ENCODE data around the gene ERAP2. TPM values are rescaled to one million over a fixed set of nuclear protein-coding genes. Genes with fewer than 3 reads are reported as not detected.

The ERAP2 gene
- total RNA-seq, 1 donor from 2014 or later = 45.6 TPM

- DNase-seq (ENCODE audit: low read depth) = no peak
- TF ChIP-seq, protein P1, sequence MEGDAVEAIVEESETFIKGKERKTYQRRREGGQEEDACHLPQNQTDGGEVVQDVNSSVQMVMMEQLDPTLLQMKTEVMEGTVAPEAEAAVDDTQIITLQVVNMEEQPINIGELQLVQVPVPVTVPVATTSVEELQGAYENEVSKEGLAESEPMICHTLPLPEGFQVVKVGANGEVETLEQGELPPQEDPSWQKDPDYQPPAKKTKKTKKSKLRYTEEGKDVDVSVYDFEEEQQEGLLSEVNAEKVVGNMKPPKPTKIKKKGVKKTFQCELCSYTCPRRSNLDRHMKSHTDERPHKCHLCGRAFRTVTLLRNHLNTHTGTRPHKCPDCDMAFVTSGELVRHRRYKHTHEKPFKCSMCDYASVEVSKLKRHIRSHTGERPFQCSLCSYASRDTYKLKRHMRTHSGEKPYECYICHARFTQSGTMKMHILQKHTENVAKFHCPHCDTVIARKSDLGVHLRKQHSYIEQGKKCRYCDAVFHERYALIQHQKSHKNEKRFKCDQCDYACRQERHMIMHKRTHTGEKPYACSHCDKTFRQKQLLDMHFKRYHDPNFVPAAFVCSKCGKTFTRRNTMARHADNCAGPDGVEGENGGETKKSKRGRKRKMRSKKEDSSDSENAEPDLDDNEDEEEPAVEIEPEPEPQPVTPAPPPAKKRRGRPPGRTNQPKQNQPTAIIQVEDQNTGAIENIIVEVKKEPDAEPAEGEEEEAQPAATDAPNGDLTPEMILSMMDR (conservative IDR thresholded peaks at IDR 0.05; ENCODE audit: low read depth, low read length) = no peak
Measured at GRCh38 chr5:96854067-96854466, 22.2 kb upstream of the ERAP2 start.

DNA sequence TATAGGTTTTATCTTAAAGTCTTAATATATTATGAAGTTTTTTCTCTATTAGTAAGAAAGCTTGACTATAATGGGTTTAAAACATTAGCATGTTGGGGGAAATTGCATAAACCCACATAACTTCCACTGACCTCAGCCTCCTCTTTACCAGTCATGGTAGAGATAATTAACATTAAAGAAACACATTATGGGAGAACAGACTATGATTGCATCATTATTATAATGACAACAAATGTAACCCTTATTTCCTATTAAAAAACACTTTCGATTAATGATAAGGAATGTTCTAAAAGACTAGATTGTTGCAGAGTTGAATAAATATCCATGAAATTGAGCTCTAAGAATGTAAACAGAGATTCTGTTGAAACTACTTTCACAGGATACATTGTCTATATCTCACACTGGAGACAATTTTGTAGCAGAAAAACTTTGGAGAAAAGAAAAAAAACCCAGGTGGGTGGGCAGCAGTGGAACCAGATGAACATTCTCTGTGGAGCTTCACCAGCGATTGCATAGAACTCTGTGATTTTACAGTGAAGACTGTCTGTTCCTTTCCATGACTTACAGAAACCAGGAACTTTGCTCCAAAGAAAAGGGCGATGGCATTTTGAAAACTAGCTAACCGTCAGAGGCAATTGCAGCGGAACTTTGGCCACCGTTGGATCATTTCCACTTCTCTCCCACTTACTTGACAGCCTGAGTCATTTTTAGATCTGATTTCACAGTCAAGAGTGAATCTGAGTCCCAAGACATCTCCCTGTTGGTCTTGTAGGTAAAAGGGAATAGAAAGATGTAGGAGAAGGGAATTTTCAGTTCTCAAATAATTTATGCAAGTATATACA lies 21.0 kb upstream of the ERAP2 start:
- TF ChIP-seq, protein P1 (conservative IDR thresholded peaks at IDR 0.05; ENCODE audit: low read depth, low read length) = no peak
- H3K4me3 ChIP-seq (ENCODE audit: low read depth, low read length) = no peak overlapping the region
- DNase-seq (ENCODE audit: low read depth) = peak; percentile 59

More at GRCh38 chr5:96854067-96854466, 22.2 kb upstream of the ERAP2 start:
- H3K4me3 ChIP-seq (ENCODE audit: low read depth, low read length) = no peak overlapping the region

DNA sequence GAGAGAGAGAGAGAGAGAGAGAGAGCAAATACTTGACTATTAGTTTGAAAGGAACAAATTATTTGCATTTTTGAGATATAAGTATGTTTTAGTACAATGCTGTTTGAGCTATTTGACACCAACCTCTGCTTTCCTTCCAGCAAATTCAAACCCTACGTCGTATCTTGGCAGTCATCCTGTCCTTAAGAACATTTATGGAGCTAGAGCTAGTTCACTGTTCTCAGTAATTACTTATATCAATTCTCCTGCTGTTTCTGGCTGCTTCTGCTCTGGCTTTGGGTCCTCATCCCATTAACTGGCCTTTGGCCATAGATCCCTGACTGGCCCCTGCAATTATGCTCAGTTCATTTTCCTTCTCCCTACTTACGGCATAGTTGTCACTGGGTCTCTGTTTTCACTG lies 19.9 kb upstream of the ERAP2 start:
- TF ChIP-seq, protein P1 (conservative IDR thresholded peaks at IDR 0.05; ENCODE audit: low read depth, low read length) = no peak
- no peak overlapping the region for H3K4me3 ChIP-seq (ENCODE audit: low read depth, low read length)
- DNase-seq (ENCODE audit: low read depth) = no peak

GRCh38 chr5:96857454-96857853 lies 18.8 kb upstream of the ERAP2 start:
- TF ChIP-seq, protein P1 (conservative IDR thresholded peaks at IDR 0.05; ENCODE audit: low read depth, low read length) = no peak
- DNase-seq (ENCODE audit: low read depth) = no peak

GRCh38 chr5:96857924-96858323 lies 18.4 kb upstream of the ERAP2 start:
- TF ChIP-seq, protein P1 (conservative IDR thresholded peaks at IDR 0.05; ENCODE audit: low read depth, low read length) = no peak
- H3K4me3 ChIP-seq (ENCODE audit: low read depth, low read length) = no peak overlapping the region
- no peak for DNase-seq (ENCODE audit: low read depth)

More at GRCh38 chr5:96857454-96857853, 18.8 kb upstream of the ERAP2 start:
- H3K4me3 ChIP-seq (ENCODE audit: low read depth, low read length) = no peak overlapping the region

DNA sequence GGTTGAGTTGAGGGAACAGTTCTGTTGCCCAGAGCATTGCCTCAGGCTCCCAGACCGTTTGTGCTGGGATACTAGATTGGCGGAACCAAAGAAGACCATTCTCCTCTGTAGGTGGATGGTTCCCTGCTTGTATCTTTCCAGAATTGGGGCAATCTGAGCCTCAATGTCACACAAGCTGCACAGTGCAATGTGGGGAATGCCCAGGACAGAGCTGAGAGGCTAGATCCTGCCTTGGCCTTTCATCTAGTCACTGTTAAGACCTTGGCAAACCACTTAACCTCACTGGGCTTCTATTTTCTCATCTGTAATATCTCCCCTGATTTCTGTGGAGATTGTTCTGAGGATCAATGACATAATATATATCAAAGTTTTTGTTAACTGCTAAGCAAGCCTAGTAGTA lies 16.9 kb upstream of the ERAP2 start:
- TF ChIP-seq, protein P1 (conservative IDR thresholded peaks at IDR 0.05; ENCODE audit: low read depth, low read length) = no peak
- no peak overlapping the region for H3K4me3 ChIP-seq (ENCODE audit: low read depth, low read length)
- DNase-seq (ENCODE audit: low read depth) = no peak

DNA sequence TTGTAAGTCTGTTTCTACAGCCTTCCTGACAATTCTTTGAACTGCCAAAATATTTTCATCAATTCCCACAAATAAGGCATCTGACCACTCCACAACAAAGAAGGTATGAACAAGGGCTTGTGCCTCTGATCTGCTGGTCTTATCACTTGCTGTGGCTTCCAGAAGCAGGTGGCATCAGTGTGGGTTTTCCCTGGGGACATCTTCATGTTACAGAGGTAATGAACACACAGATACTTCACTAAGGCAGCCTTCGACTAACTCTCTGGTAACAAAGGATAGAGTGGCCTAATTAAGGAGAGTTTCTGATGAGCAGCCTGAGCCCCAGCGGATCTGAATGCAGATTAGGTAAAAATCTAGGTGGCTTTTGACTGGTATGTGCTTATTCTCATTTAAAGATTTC lies 15.2 kb upstream of the ERAP2 start:
- no peak for DNase-seq (ENCODE audit: low read depth)
- no peak overlapping the region for H3K4me3 ChIP-seq (ENCODE audit: low read depth, low read length)
- TF ChIP-seq, protein P1 (conservative IDR thresholded peaks at IDR 0.05; ENCODE audit: low read depth, low read length) = no peak
